Activated gamma-delta T cell (primary cell): Measurements from ENCODE around the gene NPHP4.

ENCODE experiments used
- DNase-seq: peaks from one replicate; lab custom pipeline; 2025; lab: John Stamatoyannopoulos, UW

Gene NPHP4

GRCh38 chr1:5971471-5972197 is 20.6 kb downstream of the NPHP4 start:
- no peak for DNase-seq

- no peak for DNase-seq
These were observed 21.5 kb downstream of the NPHP4 start for GRCh38 chr1:5970610-5971273.

GRCh38 chr1:5969168-5969567 is 23.1 kb downstream of the NPHP4 start:
- no peak for DNase-seq

- no peak for DNase-seq
These were observed 24.0 kb downstream of the NPHP4 start for GRCh38 chr1:5968161-5968736.

GRCh38 chr1:5967351-5968160 is 24.7 kb downstream of the NPHP4 start:
- no peak for DNase-seq

- DNase-seq: no peak
These were observed 25.6 kb downstream of the NPHP4 start for GRCh38 chr1:5966543-5967205.

GRCh38 chr1:5965586-5966131 is 26.6 kb downstream of the NPHP4 start:
- DNase-seq: no peak

- no peak for DNase-seq
These were observed 29.7 kb downstream of the NPHP4 start for GRCh38 chr1:5962265-5963105.

GRCh38 chr1:5961601-5962000 is 30.6 kb downstream of the NPHP4 start:
- no peak for DNase-seq

GRCh38 chr1:5960336-5960735 is 31.9 kb downstream of the NPHP4 start:
- no peak for DNase-seq

- no peak for DNase-seq
These were observed 32.5 kb downstream of the NPHP4 start for GRCh38 chr1:5959667-5960230.

- no peak for DNase-seq
These were observed 33.1 kb downstream of the NPHP4 start for GRCh38 chr1:5959087-5959486.

GRCh38 chr1:5956022-5956830 is 36.0 kb downstream of the NPHP4 start:
- no peak for DNase-seq

- no peak for DNase-seq
These were observed 36.7 kb downstream of the NPHP4 start for GRCh38 chr1:5955479-5955977.

- DNase-seq: no peak
These were observed 37.3 kb downstream of the NPHP4 start for GRCh38 chr1:5954964-5955363.

- no peak for DNase-seq
These were observed 38.8 kb downstream of the NPHP4 start for GRCh38 chr1:5953386-5953785.

- DNase-seq: no peak
These were observed 40.3 kb downstream of the NPHP4 start for GRCh38 chr1:5951846-5952410.

- DNase-seq: no peak
These were observed 41.0 kb downstream of the NPHP4 start for GRCh38 chr1:5950994-5951785.
